Measurements from ENCODE around the gene KCNQ5.

DNA sequence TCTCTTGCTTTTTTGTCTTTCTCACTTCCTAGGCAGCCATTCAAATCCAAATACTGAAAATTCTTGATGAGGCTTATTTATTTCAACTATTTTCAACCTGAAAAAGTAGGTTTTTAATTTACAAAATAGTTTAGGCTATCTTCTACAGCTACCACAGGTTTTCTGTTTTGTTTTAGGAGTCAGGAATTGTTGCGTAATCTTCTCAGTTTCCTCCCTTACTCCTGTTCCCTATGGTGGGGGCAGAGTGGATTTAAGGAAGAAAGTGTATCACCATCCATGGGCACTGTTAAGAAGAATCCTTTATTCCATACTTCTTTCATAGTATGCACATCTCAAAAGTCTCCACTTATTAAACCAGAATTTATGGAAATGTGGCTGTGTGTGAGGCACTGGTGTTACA is 421.0 kb downstream of the KCNQ5 start:
- TF ChIP-seq EZH2phosphoT487 (IDR thresholded peaks at IDR 0.05; ENCODE audit: borderline replicate concordance, low read length) = no peak
- TF ChIP-seq, protein P1, sequence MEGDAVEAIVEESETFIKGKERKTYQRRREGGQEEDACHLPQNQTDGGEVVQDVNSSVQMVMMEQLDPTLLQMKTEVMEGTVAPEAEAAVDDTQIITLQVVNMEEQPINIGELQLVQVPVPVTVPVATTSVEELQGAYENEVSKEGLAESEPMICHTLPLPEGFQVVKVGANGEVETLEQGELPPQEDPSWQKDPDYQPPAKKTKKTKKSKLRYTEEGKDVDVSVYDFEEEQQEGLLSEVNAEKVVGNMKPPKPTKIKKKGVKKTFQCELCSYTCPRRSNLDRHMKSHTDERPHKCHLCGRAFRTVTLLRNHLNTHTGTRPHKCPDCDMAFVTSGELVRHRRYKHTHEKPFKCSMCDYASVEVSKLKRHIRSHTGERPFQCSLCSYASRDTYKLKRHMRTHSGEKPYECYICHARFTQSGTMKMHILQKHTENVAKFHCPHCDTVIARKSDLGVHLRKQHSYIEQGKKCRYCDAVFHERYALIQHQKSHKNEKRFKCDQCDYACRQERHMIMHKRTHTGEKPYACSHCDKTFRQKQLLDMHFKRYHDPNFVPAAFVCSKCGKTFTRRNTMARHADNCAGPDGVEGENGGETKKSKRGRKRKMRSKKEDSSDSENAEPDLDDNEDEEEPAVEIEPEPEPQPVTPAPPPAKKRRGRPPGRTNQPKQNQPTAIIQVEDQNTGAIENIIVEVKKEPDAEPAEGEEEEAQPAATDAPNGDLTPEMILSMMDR (IDR thresholded peaks at IDR 0.05; ENCODE audit: low read depth, low read length, poor library complexity, severe bottlenecking) = no peak

All from DOHH2 (cell line).